ENCODE results near the gene PARK7. TPM values are rescaled to one million over a fixed set of nuclear protein-coding genes. Genes with fewer than 3 reads are reported as not detected.

PARK7 gene
- 112 TPM for total RNA-seq

GRCh38 chr1:7961216-7962013, at the start of gene PARK7:
TSS of gene PARK7 (plus strand) at chr1:7961711. CDS start at chr1:7962786, 1,075 bp downstream.

GRCh38 chr1:7940745-7941436, 20.6 kb upstream of the PARK7 start, which contains the start of gene TNFRSF9:
TSS of gene TNFRSF9 (minus strand) at chr1:7940839. CDS start at chr1:7939994, 845 bp downstream.

DNA sequence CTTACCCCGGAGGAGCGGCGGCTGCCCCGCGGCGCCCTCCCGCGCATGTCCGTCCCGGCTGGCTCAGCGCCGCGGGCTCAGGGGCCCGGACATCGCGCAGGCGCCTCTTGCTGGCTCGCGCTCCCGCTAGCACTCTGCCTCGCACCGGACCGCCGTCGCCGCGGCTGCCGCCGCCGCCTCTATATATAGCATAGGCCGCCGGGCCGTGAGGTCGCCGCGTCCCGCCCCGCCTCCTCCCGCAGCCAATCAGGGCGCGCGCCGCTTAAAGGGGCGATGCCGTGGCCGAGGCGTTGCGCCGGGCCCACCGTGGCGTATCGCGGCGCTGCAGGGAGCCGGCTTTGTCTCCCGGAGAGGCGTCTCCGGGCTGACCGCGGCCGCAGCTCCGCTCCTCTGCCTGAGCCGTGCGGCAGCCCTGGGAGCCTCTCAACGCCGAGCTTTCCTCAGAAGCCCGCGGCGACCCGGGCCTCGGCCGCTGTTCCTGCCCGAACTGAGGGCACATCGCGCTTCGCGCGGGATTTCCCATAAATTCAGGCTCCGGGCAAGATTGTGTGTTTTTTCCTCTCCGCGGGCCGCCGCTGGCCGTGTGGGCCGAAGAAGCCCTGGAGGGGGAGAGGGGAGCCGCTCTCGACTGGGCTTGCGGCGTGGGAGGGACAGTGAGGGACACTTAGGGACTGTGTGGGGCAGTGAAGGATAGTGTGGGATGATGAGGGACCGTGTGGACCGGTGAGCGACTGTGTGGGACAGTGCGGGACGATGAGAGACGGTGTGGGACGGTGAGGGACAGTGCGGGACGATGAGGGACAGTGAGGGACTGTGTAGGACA, 64.9 kb downstream of the PARK7 start, which contains the start of gene ERRFI1:
ERRFI1 (minus strand) TSS at position 157 of the 823 bp plus-strand sequence. CDS start 10,690 bp downstream, outside the sequence.

Small RNA genes within 50 kb of the gene (small RNA-seq; reads per million reads assigned to genes)
- not detected for gene RF00019 (ENCODE audit: low replicate concordance)

Other genes starting within 250 kb of the PARK7 start
- 83.7 TPM for gene VAMP3, start 190.4 kb upstream of the PARK7 start, total RNA-seq
- 12.7 TPM for gene PER3, start 177.4 kb upstream of the PARK7 start, total RNA-seq
- not detected for gene UTS2, start 108.6 kb upstream of the PARK7 start, total RNA-seq
- gene TNFRSF9, start 20.9 kb upstream of the PARK7 start, total RNA-seq = 0.12 TPM
- 14.1 TPM for gene ERRFI1, start 64.6 kb downstream of the PARK7 start, total RNA-seq

Data from metanephros (tissue), 2 donors.